ENCODE data around the gene EXD1. TPM values are rescaled to one million over a fixed set of nuclear protein-coding genes. Genes with fewer than 3 reads are reported as not detected.
A peak's percentile ranks its signal among the peaks of the same experiment; 100 is the strongest.

The EXD1 gene
- total and polyA plus RNA-seq, 2 of the 13 experiments (the other 11 are each of a cell fraction or from before 2014, with no cell fraction given) = not detected

- TF ChIP-seq POLR2G (IDR thresholded peaks at IDR 0.05; ENCODE audit: low read depth, low read length) = peak; percentile 72; the same call in 1 of the 2 replicates
- peak; percentile 69; the same call in 1 of the 2 replicates for TF ChIP-seq ZNF234 (CRISPR knock-in tag; conservative IDR thresholded peaks at IDR 0.05)
- 0 out of 2 replicates have a peak, but pooled peaks have one; percentile 28 for TF ChIP-seq ZNF550 (CRISPR knock-in tag; IDR thresholded peaks at IDR 0.05; ENCODE audit: borderline replicate concordance)
- no peak for TF ChIP-seq JDP2 (CRISPR knock-in tag; IDR thresholded peaks at IDR 0.05; ENCODE audit: borderline replicate concordance)
- peak; percentile 3; the same call in 1 of the 2 replicates for TF ChIP-seq ZNF414 (CRISPR knock-in tag; IDR thresholded peaks at IDR 0.05)
- TF ChIP-seq SNAPC4 (CRISPR knock-in tag; IDR thresholded peaks at IDR 0.05) = peak; percentile 87; the same call in 1 of the 2 replicates
- TF ChIP-seq, protein P1, sequence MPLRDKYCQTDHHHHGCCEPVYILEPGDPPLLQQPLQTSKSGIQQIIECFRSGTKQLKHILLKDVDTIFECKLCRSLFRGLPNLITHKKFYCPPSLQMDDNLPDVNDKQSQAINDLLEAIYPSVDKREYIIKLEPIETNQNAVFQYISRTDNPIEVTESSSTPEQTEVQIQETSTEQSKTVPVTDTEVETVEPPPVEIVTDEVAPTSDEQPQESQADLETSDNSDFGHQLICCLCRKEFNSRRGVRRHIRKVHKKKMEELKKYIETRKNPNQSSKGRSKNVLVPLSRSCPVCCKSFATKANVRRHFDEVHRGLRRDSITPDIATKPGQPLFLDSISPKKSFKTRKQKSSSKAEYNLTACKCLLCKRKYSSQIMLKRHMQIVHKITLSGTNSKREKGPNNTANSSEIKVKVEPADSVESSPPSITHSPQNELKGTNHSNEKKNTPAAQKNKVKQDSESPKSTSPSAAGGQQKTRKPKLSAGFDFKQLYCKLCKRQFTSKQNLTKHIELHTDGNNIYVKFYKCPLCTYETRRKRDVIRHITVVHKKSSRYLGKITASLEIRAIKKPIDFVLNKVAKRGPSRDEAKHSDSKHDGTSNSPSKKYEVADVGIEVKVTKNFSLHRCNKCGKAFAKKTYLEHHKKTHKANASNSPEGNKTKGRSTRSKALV (CRISPR knock-in tag; IDR thresholded peaks at IDR 0.05) = peak; percentile 82; the same call in 1 of the 2 replicates
- peak; percentile 91; the same call in 1 of the 2 replicates for TF ChIP-seq ZNF567 (CRISPR knock-in tag; IDR thresholded peaks at IDR 0.05; ENCODE audit: borderline replicate concordance)
- no peak; the same call in 1 of the 2 replicates for TF ChIP-seq CENPT (CRISPR knock-in tag; IDR thresholded peaks at IDR 0.05; ENCODE audit: low read depth)
- peak in 1 of 2 experiments; percentile 84; a peak in 2 of 4 replicates for TF ChIP-seq KLF16 (CRISPR knock-in tag; IDR thresholded peaks at IDR 0.05)
- TF ChIP-seq BCL6 (CRISPR knock-in tag; IDR thresholded peaks at IDR 0.05) = peak; percentile 39
- TF ChIP-seq MBNL3 (CRISPR knock-in tag; conservative IDR thresholded peaks at IDR 0.05) = no peak
- TF ChIP-seq ZSCAN30 (CRISPR knock-in tag; IDR thresholded peaks at IDR 0.05) = no peak; the same call in 1 of the 2 replicates
- peak; percentile 100 for TF ChIP-seq HES4 (CRISPR knock-in tag; IDR thresholded peaks at IDR 0.05; ENCODE audit: borderline replicate concordance)
- TF ChIP-seq NR2F6 (IDR thresholded peaks at IDR 0.05) = peak; percentile 84
- peak; percentile 86 for TF ChIP-seq NR2F6 (CRISPR knock-in tag; IDR thresholded peaks at IDR 0.05)
- peak; percentile 91 for TF ChIP-seq ZNF501 (CRISPR knock-in tag; IDR thresholded peaks at IDR 0.05)
Measured at GRCh38 chr15:41230650-41231421, at the start of gene EXD1, which contains the start of gene CHP1 (continued).

Data from HepG2 (cell line).